Pancreas (tissue), 10 donors: ENCODE data around the gene HPS4. TPM values are rescaled to one million over a fixed set of nuclear protein-coding genes. Genes with fewer than 3 reads are reported as not detected.
A peak's percentile ranks its signal among the peaks of the same experiment; 100 is the strongest.

Experiments
- ATAC-seq, 4 donors: fragments of 200-7000 bp; cut with Tn5 transposase; one replicate each; pipeline versions ENCODE4 v1.8.0 to v1.9.1; 2020; ENCODE audit warnings: mild to moderate bottlenecking in 4 of 4, moderate library complexity in 4 of 4
- DNase-seq, 6 donors: peaks; one replicate each; pipeline ENCODE4 v3.0.0-alpha.2; 2020
- FAIRE-seq: peaks from 2 replicates; lab custom pipeline; 2012; peaks lifted over from hg19 to GRCh38; lab: Jason Lieb, UNC
- H3K27ac ChIP-seq, 4 donors: fragments of 200-600 bp; sonication (generic); 1 replicate in 3 of 4; 2 replicates in 1 of 4; pipeline versions ENCODE4 v1.5.0 to v1.8.0; 2020
- H3K27me3 ChIP-seq, 4 donors: fragments of 200-600 bp; one replicate each; pipeline ENCODE4 v1.8.0; 2021
- H3K36me3 ChIP-seq, 3 donors: fragments of 200-600 bp; sonication (generic) in 1 of 3; one replicate each; pipeline versions ENCODE4 v1.5.0 to v1.8.0; 2020 to 2021
- H3K4me1 ChIP-seq, 3 donors: fragments of 200-600 bp; one replicate each; pipeline ENCODE4 v1.8.0; 2021
- H3K4me3 ChIP-seq, 4 donors: fragments of 200-600 bp; sonication (generic) in 2 of 4; one replicate each; pipeline versions ENCODE4 v1.5.0 to v1.8.0; 2020 to 2021
- H3K9me3 ChIP-seq, 4 donors: fragments of 200-600 bp; one replicate each; pipeline ENCODE4 v1.8.0; 2021
- CTCF ChIP-seq, 4 donors: fragments of 200-600 bp; sonication (generic) in 3 of 4; IDR thresholded peaks; one replicate each; pipeline versions ENCODE4 v1.5.0 to v1.8.0; 2021; ENCODE audit warnings: antibody characterized with exemption in 4 of 4
- WGBS, 2 donors: extraction: QIAGEN DNeasy Blood & Tissue Kit; methylation state at CpG; one replicate each; pipeline ENCODE4 v1.1.7; 2013; 5-methylcytosine and 5-hydroxymethylcytosine counted together
- intact Hi-C, 3 donors: fragments of 100-400 bp; cut with DNase I; formaldehyde crosslinking; loops; one replicate each; pipeline versions ENCODE4 v1.11.1 to v1.14.2; 2022
- polyA plus RNA-seq, 2 donors: library from polyadenylated mRNA; stranded (reverse); fragments of 200-250 nt; gene quantifications; one replicate each; pipeline ENCODE4 v1.2.3, GENCODE V29; 2013
- total RNA-seq, 6 donors: library from RNA; stranded (reverse); fragmentation: NEBNext Ultra II Directional in 4 of 6; extraction: Animal tissue kit (Norgen Biotek cat#: 25700) in 4 of 6; gene quantifications; one replicate each; pipeline versions ENCODE4 v1.2.1 to v1.2.4, GENCODE V29; 2021 to 2023
- donor health status: healthy with polysubstance abuse.
- donor health status: DM: no; HTN: no; CAD: no; lungs with moderate emphysema.
- donor health status: DM: no; HTN: no; CAD: no.
- donor health status: control.
- donor health status: control.
- donor health status: Bipolar disorder and iron deficiency.
- donor health status: DM: yes; HTN: yes; CAD: no.
- donor health status: DM: no; HTN: no; CAD: no.
- donor health status: DM: no; HTN: no; CAD: no.
- donor health status: DM: yes; HTN: yes; CAD: no.

Gene HPS4
- total and polyA plus RNA-seq, 8 donors = 14.4 to 29.5 (median 20.5) TPM

GRCh38 chr22:26527167-26527566 is 43.6 kb upstream of the HPS4 start:
- 51 to 52% methylated on average over 3 of the region's 3 CpGs for WGBS, 2 donors
- Histone ChIP-seq H3K36me3 (peaks cover 0 to 34% (median 0%) of the 10 kb centered on the region in 3 donors), H3K9me3 (no peaks in the 10 kb centered on the region), H3K4me3 (no peak overlapping the region), H3K4me1 (peaks cover 0 to 16% (median 2%) of the 10 kb centered on the region in 3 donors), H3K27me3 (no peaks in the 10 kb centered on the region), H3K27ac (peak overlapping the region in 2 of 4 donors; percentile 24 to 78)
- TF ChIP-seq CTCF (IDR thresholded peaks at IDR 0.05) = no peak
- no peak for DNase-seq
- FAIRE-seq = no peak
- ATAC-seq = no peak
- intact Hi-C loops = no loop called here

- intact Hi-C loops = no loop called here
- ATAC-seq (no peak), FAIRE-seq (no peak), DNase-seq (no peak)
- Histone ChIP-seq H3K4me3 (no peak overlapping the region), H3K9me3 (no peaks in the 10 kb centered on the region), H3K4me1 (peaks cover 0 to 16% (median 2%) of the 10 kb centered on the region in 3 donors), H3K27me3 (no peaks in the 10 kb centered on the region), H3K27ac (peak overlapping the region in 1 of 4 donors; percentile 78), H3K36me3 (peaks cover 0 to 30% (median 0%) of the 10 kb centered on the region in 3 donors)
- TF ChIP-seq CTCF (IDR thresholded peaks at IDR 0.05) = no peak
- WGBS, 2 donors = 63 to 64% methylated on average over 7 of the region's 7 CpGs
These were observed 42.5 kb upstream of the HPS4 start for GRCh38 chr22:26525946-26526564.

GRCh38 chr22:26524870-26525269 is 41.3 kb upstream of the HPS4 start:
- no peak for TF ChIP-seq CTCF (IDR thresholded peaks at IDR 0.05)
- intact Hi-C loops = no loop called here
- H3K27me3 ChIP-seq = no peaks in the 10 kb centered on the region
- DNase-seq (no peak), ATAC-seq (peak in 2 of 4 donors; percentile 1 to 22), FAIRE-seq (no peak)
- WGBS, 2 donors = 32 to 35% methylated on average over 4 of the region's 4 CpGs
- H3K4me1 ChIP-seq = peaks cover 0 to 10% (median 2%) of the 10 kb centered on the region in 3 donors
- H3K27ac ChIP-seq = peak overlapping the region in 1 of 4 donors; percentile 39
- no peaks in the 10 kb centered on the region for H3K9me3 ChIP-seq
- peaks cover 0 to 26% (median 0%) of the 10 kb centered on the region in 3 donors for H3K36me3 ChIP-seq
- no peak overlapping the region for H3K4me3 ChIP-seq

- DNase-seq = no peak
- Histone ChIP-seq H3K4me3 (no peak overlapping the region), H3K4me1 (peaks cover 0 to 9% (median 5%) of the 10 kb centered on the region in 3 donors), H3K36me3 (peaks cover 0 to 19% (median 0%) of the 10 kb centered on the region in 3 donors), H3K27ac (no peak overlapping the region), H3K9me3 (no peaks in the 10 kb centered on the region), H3K27me3 (no peaks in the 10 kb centered on the region)
- TF ChIP-seq CTCF (IDR thresholded peaks at IDR 0.05) = no peak
- no peak for FAIRE-seq
- WGBS, 2 donors = 89 to 95% methylated on average over 4 of the region's 4 CpGs
- intact Hi-C loops = no loop called here
- no peak for ATAC-seq
These were observed 39.0 kb upstream of the HPS4 start for GRCh38 chr22:26522592-26522991.

GRCh38 chr22:26522012-26522411 is 38.4 kb upstream of the HPS4 start:
- no peaks in the 10 kb centered on the region for H3K27me3 ChIP-seq
- WGBS, 2 donors = 90 to 98% methylated on average over 2 of the region's 2 CpGs
- DNase-seq (no peak), ATAC-seq (no peak), FAIRE-seq (no peak)
- H3K36me3 ChIP-seq = peaks cover 0 to 15% (median 0%) of the 10 kb centered on the region in 3 donors
- no peaks in the 10 kb centered on the region for H3K9me3 ChIP-seq
- peaks cover 2 to 13% (median 5%) of the 10 kb centered on the region in 3 donors for H3K4me1 ChIP-seq
- intact Hi-C loops = no loop called here
- no peak overlapping the region for H3K27ac ChIP-seq
- no peak overlapping the region for H3K4me3 ChIP-seq
- no peak for TF ChIP-seq CTCF (IDR thresholded peaks at IDR 0.05)
